ENCODE results near the gene THAP11. TPM values are rescaled to one million over a fixed set of nuclear protein-coding genes. Genes with fewer than 3 reads are reported as not detected.

Gene THAP11
- total RNA-seq, 1 experiment from 2014 or later, result 46.5 TPM

GRCh38 chr16:67801241-67801640, 40.9 kb upstream of the THAP11 start (continued):
- TF ChIP-seq ZBTB43 (CRISPR knock-in tag; IDR thresholded peaks at IDR 0.05), result no peak

- Mint-ChIP-seq H3K27ac (no peak overlapping the region), H3K4me3 (no peak overlapping the region), H3K36me3 (peaks cover 18% of the 10 kb centered on the region), H3K9me3 (no peaks in the 10 kb centered on the region), H3K27me3 (ENCODE audit: low read depth) (no peaks in the 10 kb centered on the region), H3K4me1 (peaks cover 5% of the 10 kb centered on the region)
- ATAC-seq (no peak), DNase-seq (ENCODE audit: low spot score) (no peak)
- ChIA-PET POLR2A (interaction anchor here (0.5 to 0.7 kb wide), 2 partner anchors 102 to 647 kb away, joined by 4 read pairs; no protein-coding TSS in a partner anchor), CTCF (interaction anchor here (0.7 to 3.6 kb wide), 2 partner anchors 14 to 162 kb away, joined by 3 to 19 read pairs; no protein-coding TSS in a partner anchor)
- no peak for TF ChIP-seq AR (CRISPR knock-in tag; IDR thresholded peaks at IDR 0.05)
- no peak for TF ChIP-seq MAX (CRISPR knock-in tag; IDR thresholded peaks at IDR 0.05)
- no peak for TF ChIP-seq CREB1 (CRISPR knock-in tag; IDR thresholded peaks at IDR 0.05)
- no peak for TF ChIP-seq TEAD4 (CRISPR knock-in tag; IDR thresholded peaks at IDR 0.05)
- no peak for TF ChIP-seq FOXK1 (CRISPR knock-in tag; IDR thresholded peaks at IDR 0.05)
- TF ChIP-seq ZNF219 (CRISPR knock-in tag; IDR thresholded peaks at IDR 0.05; ENCODE audit: borderline replicate concordance), result no peak
- TF ChIP-seq CDX4 (CRISPR knock-in tag; IDR thresholded peaks at IDR 0.05; ENCODE audit: borderline replicate concordance), result no peak
- no peak for TF ChIP-seq ZMAT4 (CRISPR knock-in tag; IDR thresholded peaks at IDR 0.05)
- TF ChIP-seq ESRRA (CRISPR knock-in tag; IDR thresholded peaks at IDR 0.05; ENCODE audit: borderline replicate concordance), result no peak
- TF ChIP-seq CBFB (CRISPR knock-in tag; IDR thresholded peaks at IDR 0.05; ENCODE audit: low read depth), result no peak
- no peak for TF ChIP-seq ZBTB43 (CRISPR knock-in tag; IDR thresholded peaks at IDR 0.05)
- no peak for TF ChIP-seq NFYB (CRISPR knock-in tag; conservative IDR thresholded peaks at IDR 0.05; ENCODE audit: low read depth)
- TF ChIP-seq ZSCAN18 (CRISPR knock-in tag; IDR thresholded peaks at IDR 0.05), result no peak
- no peak for TF ChIP-seq GABPB1 (CRISPR knock-in tag; IDR thresholded peaks at IDR 0.05)
Measured at GRCh38 chr16:67801883-67802282, 40.2 kb upstream of the THAP11 start.

GRCh38 chr16:67803894-67804293, 38.2 kb upstream of the THAP11 start:
- POLR2A ChIA-PET, result no interaction called here
- CTCF ChIA-PET, result interaction anchor here (0.7 to 3.6 kb wide), 2 partner anchors 12 to 1164 kb away, joined by 3 to 19 read pairs; no protein-coding TSS in a partner anchor
- H3K4me3 Mint-ChIP-seq, result no peak overlapping the region; the same call in 1 of the 2 replicates
- no peaks in the 10 kb centered on the region for H3K9me3 Mint-ChIP-seq
- no peak for DNase-seq (ENCODE audit: low spot score)
- H3K27ac Mint-ChIP-seq, result no peak overlapping the region
- ATAC-seq, result no peak
- H3K27me3 Mint-ChIP-seq (ENCODE audit: low read depth), result no peaks in the 10 kb centered on the region
- peaks cover 5% of the 10 kb centered on the region for H3K4me1 Mint-ChIP-seq
- peaks cover 15% of the 10 kb centered on the region for H3K36me3 Mint-ChIP-seq
- no peak for TF ChIP-seq NR1H2 (CRISPR knock-in tag; IDR thresholded peaks at IDR 0.05)
- TF ChIP-seq GTF2I (CRISPR knock-in tag; conservative IDR thresholded peaks at IDR 0.05), result no peak
- no peak for TF ChIP-seq CREB1 (CRISPR knock-in tag; IDR thresholded peaks at IDR 0.05)
- TF ChIP-seq ESRRA (CRISPR knock-in tag; IDR thresholded peaks at IDR 0.05; ENCODE audit: borderline replicate concordance), result no peak
- no peak for TF ChIP-seq CBFB (CRISPR knock-in tag; IDR thresholded peaks at IDR 0.05; ENCODE audit: low read depth)
- no peak for TF ChIP-seq ZNF281 (CRISPR knock-in tag; IDR thresholded peaks at IDR 0.05)
- TF ChIP-seq GRHL2 (CRISPR knock-in tag; IDR thresholded peaks at IDR 0.05; ENCODE audit: insufficient replicate concordance, severe bottlenecking), result no peak
- TF ChIP-seq RELA (CRISPR knock-in tag; IDR thresholded peaks at IDR 0.05; ENCODE audit: borderline replicate concordance), result no peak
- no peak for TF ChIP-seq NR2C2 (CRISPR knock-in tag; IDR thresholded peaks at IDR 0.05)
- no peak for TF ChIP-seq CDX4 (CRISPR knock-in tag; IDR thresholded peaks at IDR 0.05; ENCODE audit: borderline replicate concordance)
- no peak for TF ChIP-seq NFATC4 (CRISPR knock-in tag; IDR thresholded peaks at IDR 0.05)
